HepG2 (cell line): Measurements from ENCODE around the gene PRKAR1A. TPM values are rescaled to one million over a fixed set of nuclear protein-coding genes. Genes with fewer than 3 reads are reported as not detected.

Experiments
- CSRNP1 ChIP-seq: sonication (generic); formaldehyde crosslinking; IDR thresholded peaks from 2 replicates; pipeline ENCODE4 v1.8.1; 2023; ENCODE audit warnings: mild to moderate bottlenecking, missing genetic modification reagents
- DMAP1 ChIP-seq: IDR thresholded peaks from 2 replicates; pipeline ENCODE4 v1.6.1; 2016
- ERF ChIP-seq: IDR thresholded peaks from 2 replicates; pipeline ENCODE4 v1.6.1; 2018; ENCODE audit warnings: missing biosample characterization, missing genetic modification reagents
- FOSL2 ChIP-seq: sonication (generic); formaldehyde crosslinking; IDR thresholded peaks from 2 replicates; pipeline ENCODE4 v1.4.0; 2020; ENCODE audit warnings: missing genetic modification reagents
- JDP2 ChIP-seq: sonication (generic); formaldehyde crosslinking; IDR thresholded peaks from 2 replicates; pipeline ENCODE4 v1.8.1; 2022; ENCODE audit warnings: missing genetic modification reagents, borderline replicate concordance
- NFKBIZ ChIP-seq: IDR thresholded peaks from 2 replicates; pipeline ENCODE4 v1.6.1; 2018; ENCODE audit warnings: missing genetic modification reagents, missing compliant biosample characterization
- NFRKB ChIP-seq: fragments of 450-650 bp; IDR thresholded peaks from 2 replicates; pipeline ENCODE4 v1.6.1; 2017
- NR1H2 ChIP-seq: sonication (generic); formaldehyde crosslinking; IDR thresholded peaks from 2 replicates; pipeline ENCODE4 v1.8.1; 2022; ENCODE audit warnings: low read depth, missing genetic modification reagents, borderline replicate concordance
- PBX3 ChIP-seq: sonication (generic); formaldehyde crosslinking; IDR thresholded peaks from 2 replicates; pipeline ENCODE4 v1.8.1; 2023; ENCODE audit warnings: missing genetic modification reagents, inconsistent platforms, borderline replicate concordance
- PPARG ChIP-seq: conservative IDR thresholded peaks from 2 replicates; pipeline ENCODE4 v1.6.1; 2016; ENCODE audit warnings: missing biosample characterization, missing genetic modification reagents
- SP1 ChIP-seq, 2 experiments: fragments of 450-650 bp in 1 of 2; sonication (generic) in 1 of 2; formaldehyde crosslinking in 1 of 2; IDR thresholded peaks; 2 replicates each; pipeline versions ENCODE4 v1.4.0 to v1.6.1; 2016 to 2020; ENCODE audit warnings: missing genetic modification reagents in 1 of 2
- TCF12 ChIP-seq, 2 experiments: fragments of 450-650 bp in 1 of 2; sonication (generic) in 1 of 2; formaldehyde crosslinking in 1 of 2; IDR thresholded peaks; 2 replicates each; pipeline versions ENCODE4 v1.6.1 to v1.8.0; 2017 to 2022; ENCODE audit warnings: antibody characterized with exemption in 1 of 2, mild to moderate bottlenecking in 1 of 2, missing genetic modification reagents in 1 of 2, moderate library complexity in 1 of 2
- ZNF224 ChIP-seq: sonication (generic); formaldehyde crosslinking; IDR thresholded peaks from 2 replicates; pipeline ENCODE4 v1.5.0; 2020; ENCODE audit warnings: mild to moderate bottlenecking, missing genetic modification reagents
- ZNF367 ChIP-seq: sonication (generic); formaldehyde crosslinking; IDR thresholded peaks from 2 replicates; pipeline ENCODE4 v1.4.0; 2020; ENCODE audit warnings: missing genetic modification reagents, borderline replicate concordance
- ZNF674 ChIP-seq: sonication (generic); formaldehyde crosslinking; IDR thresholded peaks from 2 replicates; pipeline ENCODE4 v1.5.0; 2020; ENCODE audit warnings: low read depth, mild to moderate bottlenecking, missing genetic modification reagents
- ZSCAN21 ChIP-seq: sonication (generic); formaldehyde crosslinking; IDR thresholded peaks from 2 replicates; pipeline ENCODE4 v1.8.0; 2022; ENCODE audit warnings: mild to moderate bottlenecking, missing genetic modification reagents, moderate library complexity, borderline replicate concordance
- polyA plus RNA-seq, 8 experiments: library from polyadenylated mRNA; depleted of rRNA in 3 of 8; stranded (reverse) in 7 of 8; unstranded in 1 of 8; fragments of >200 nt; fragmentation: Illumina TruSeq in 4 of 8; extraction: Trizol in 4 of 8; gene quantifications; 2 replicates each; pipeline versions ENCODE4 v1.2.1 to v1.2.3, GENCODE V29; 2011 to 2016; ENCODE audit warnings: low read depth in 4 of 8, missing spikeins in 1 of 8, mixed read lengths in 1 of 8; ENCODE audit not compliant: insufficient read depth in 1 of 8
- total RNA-seq, 5 experiments: library from RNA; depleted of rRNA; stranded (reverse); fragments of >200 nt; fragmentation: Illumina TruSeq; extraction: Trizol; gene quantifications; 2 replicates each; pipeline ENCODE4 v1.2.3, GENCODE V29; 2016; ENCODE audit warnings: low read depth in 1 of 5
- TF ChIP-seq, protein P1 (sequence below): sonication (generic); formaldehyde crosslinking; IDR thresholded peaks from 2 replicates; pipeline ENCODE4 v1.4.0; 2020; ENCODE audit warnings: missing genetic modification reagents
- TF ChIP-seq, protein P2 (sequence below): sonication (generic); formaldehyde crosslinking; IDR thresholded peaks from 2 replicates; pipeline ENCODE4 v1.8.1; 2022; ENCODE audit warnings: low read depth, mild to moderate bottlenecking, missing genetic modification reagents
- TF ChIP-seq, protein P3 (sequence below): sonication (generic); formaldehyde crosslinking; IDR thresholded peaks from 2 replicates; pipeline ENCODE4 v1.5.0; 2020; ENCODE audit warnings: mild to moderate bottlenecking, missing genetic modification reagents

PRKAR1A gene
- total and polyA plus RNA-seq, 2 of the 13 experiments (the other 11 are each of a cell fraction or from before 2014, with no cell fraction given): 265 to 266 TPM

- no peak for TF ChIP-seq JDP2 (CRISPR knock-in tag)
- TF ChIP-seq NFKBIZ: no peak
- no peak for TF ChIP-seq PBX3 (CRISPR knock-in tag)
- no peak for TF ChIP-seq DMAP1
- 0 out of 2 replicates have a peak, but pooled peaks have one; percentile 11 for TF ChIP-seq FOSL2 (CRISPR knock-in tag)
- TF ChIP-seq, protein P1, sequence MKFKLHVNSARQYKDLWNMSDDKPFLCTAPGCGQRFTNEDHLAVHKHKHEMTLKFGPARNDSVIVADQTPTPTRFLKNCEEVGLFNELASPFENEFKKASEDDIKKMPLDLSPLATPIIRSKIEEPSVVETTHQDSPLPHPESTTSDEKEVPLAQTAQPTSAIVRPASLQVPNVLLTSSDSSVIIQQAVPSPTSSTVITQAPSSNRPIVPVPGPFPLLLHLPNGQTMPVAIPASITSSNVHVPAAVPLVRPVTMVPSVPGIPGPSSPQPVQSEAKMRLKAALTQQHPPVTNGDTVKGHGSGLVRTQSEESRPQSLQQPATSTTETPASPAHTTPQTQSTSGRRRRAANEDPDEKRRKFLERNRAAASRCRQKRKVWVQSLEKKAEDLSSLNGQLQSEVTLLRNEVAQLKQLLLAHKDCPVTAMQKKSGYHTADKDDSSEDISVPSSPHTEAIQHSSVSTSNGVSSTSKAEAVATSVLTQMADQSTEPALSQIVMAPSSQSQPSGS (CRISPR knock-in tag): peak; percentile 16; the same call in 1 of the 2 replicates
- no peak for TF ChIP-seq ZNF224 (CRISPR knock-in tag)
- TF ChIP-seq ZSCAN21 (CRISPR knock-in tag): no peak
- TF ChIP-seq ZNF674 (CRISPR knock-in tag): no peak
- TF ChIP-seq TCF12 (IDR thresholded peaks at IDR 0.05): no peak
- no peak for TF ChIP-seq TCF12 (CRISPR knock-in tag; IDR thresholded peaks at IDR 0.05)
- no peak for TF ChIP-seq CSRNP1 (CRISPR knock-in tag)
- TF ChIP-seq, protein P2, sequence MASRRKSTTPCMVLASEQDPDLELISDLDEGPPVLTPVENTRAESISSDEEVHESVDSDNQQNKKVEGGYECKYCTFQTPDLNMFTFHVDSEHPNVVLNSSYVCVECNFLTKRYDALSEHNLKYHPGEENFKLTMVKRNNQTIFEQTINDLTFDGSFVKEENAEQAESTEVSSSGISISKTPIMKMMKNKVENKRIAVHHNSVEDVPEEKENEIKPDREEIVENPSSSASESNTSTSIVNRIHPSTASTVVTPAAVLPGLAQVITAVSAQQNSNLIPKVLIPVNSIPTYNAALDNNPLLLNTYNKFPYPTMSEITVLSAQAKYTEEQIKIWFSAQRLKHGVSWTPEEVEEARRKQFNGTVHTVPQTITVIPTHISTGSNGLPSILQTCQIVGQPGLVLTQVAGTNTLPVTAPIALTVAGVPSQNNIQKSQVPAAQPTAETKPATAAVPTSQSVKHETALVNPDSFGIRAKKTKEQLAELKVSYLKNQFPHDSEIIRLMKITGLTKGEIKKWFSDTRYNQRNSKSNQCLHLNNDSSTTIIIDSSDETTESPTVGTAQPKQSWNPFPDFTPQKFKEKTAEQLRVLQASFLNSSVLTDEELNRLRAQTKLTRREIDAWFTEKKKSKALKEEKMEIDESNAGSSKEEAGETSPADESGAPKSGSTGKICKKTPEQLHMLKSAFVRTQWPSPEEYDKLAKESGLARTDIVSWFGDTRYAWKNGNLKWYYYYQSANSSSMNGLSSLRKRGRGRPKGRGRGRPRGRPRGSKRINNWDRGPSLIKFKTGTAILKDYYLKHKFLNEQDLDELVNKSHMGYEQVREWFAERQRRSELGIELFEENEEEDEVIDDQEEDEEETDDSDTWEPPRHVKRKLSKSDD (CRISPR knock-in tag): no peak
- TF ChIP-seq SP1 (IDR thresholded peaks at IDR 0.05): no peak
- TF ChIP-seq SP1 (CRISPR knock-in tag; IDR thresholded peaks at IDR 0.05): no peak
- no peak for TF ChIP-seq ERF
- TF ChIP-seq NFRKB: no peak
- TF ChIP-seq, protein P3, sequence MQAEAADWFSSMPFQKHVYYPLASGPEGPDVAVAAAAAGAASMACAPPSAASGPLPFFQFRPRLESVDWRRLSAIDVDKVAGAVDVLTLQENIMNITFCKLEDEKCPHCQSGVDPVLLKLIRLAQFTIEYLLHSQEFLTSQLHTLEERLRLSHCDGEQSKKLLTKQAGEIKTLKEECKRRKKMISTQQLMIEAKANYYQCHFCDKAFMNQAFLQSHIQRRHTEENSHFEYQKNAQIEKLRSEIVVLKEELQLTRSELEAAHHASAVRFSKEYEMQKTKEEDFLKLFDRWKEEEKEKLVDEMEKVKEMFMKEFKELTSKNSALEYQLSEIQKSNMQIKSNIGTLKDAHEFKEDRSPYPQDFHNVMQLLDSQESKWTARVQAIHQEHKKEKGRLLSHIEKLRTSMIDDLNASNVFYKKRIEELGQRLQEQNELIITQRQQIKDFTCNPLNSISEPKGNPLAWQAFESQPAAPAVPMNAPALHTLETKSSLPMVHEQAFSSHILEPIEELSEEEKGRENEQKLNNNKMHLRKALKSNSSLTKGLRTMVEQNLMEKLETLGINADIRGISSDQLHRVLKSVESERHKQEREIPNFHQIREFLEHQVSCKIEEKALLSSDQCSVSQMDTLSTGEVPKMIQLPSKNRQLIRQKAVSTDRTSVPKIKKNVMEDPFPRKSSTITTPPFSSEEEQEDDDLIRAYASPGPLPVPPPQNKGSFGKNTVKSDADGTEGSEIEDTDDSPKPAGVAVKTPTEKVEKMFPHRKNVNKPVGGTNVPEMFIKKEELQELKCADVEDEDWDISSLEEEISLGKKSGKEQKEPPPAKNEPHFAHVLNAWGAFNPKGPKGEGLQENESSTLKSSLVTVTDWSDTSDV (CRISPR knock-in tag): no peak
- TF ChIP-seq NR1H2 (CRISPR knock-in tag): no peak
- 0 out of 2 replicates have a peak, but pooled peaks have one; percentile 19 for TF ChIP-seq PPARG
- no peak for TF ChIP-seq ZNF367 (CRISPR knock-in tag)
Observed at GRCh38 chr17:68509141-68510057, 2.8 kb upstream of the PRKAR1A start (continued).
